Measurements from ENCODE around the gene SDHB.

The SDHB gene

GRCh38 chr1:17093822-17094393 lies 40.1 kb upstream of the SDHB start:
- H3K36me3 ChIP-seq (ENCODE audit: insufficient read depth, low read length), result no peaks in the 10 kb centered on the region
- H3K4me1 ChIP-seq (ENCODE audit: control insufficient read depth, insufficient read depth, low read length, unreplicated experiment), result no peaks in the 10 kb centered on the region
- no peak overlapping the region for H3K4me3 ChIP-seq (ENCODE audit: low read depth, low read length)
- peaks cover 16% of the 10 kb centered on the region for H3K27me3 ChIP-seq (ENCODE audit: insufficient read depth, low read length)
- no peak overlapping the region for H2AFZ ChIP-seq (ENCODE audit: low read length, unreplicated experiment)
- H3K79me2 ChIP-seq (ENCODE audit: control insufficient read depth, insufficient read depth, low read length, unreplicated experiment), result no peaks in the 10 kb centered on the region
- H3K27ac ChIP-seq (ENCODE audit: low read depth, low read length), result no peak overlapping the region

GRCh38 chr1:17091252-17091651 lies 37.4 kb upstream of the SDHB start:
- H3K27ac ChIP-seq (ENCODE audit: low read depth, low read length), result no peak overlapping the region
- H3K4me1 ChIP-seq (ENCODE audit: control insufficient read depth, insufficient read depth, low read length, unreplicated experiment), result no peaks in the 10 kb centered on the region
- no peak overlapping the region for H3K4me3 ChIP-seq (ENCODE audit: low read depth, low read length)
- H3K79me2 ChIP-seq (ENCODE audit: control insufficient read depth, insufficient read depth, low read length, unreplicated experiment), result no peaks in the 10 kb centered on the region
- H2AFZ ChIP-seq (ENCODE audit: low read length, unreplicated experiment), result no peak overlapping the region
- H3K36me3 ChIP-seq (ENCODE audit: insufficient read depth, low read length), result no peaks in the 10 kb centered on the region
- peaks cover 8% of the 10 kb centered on the region for H3K27me3 ChIP-seq (ENCODE audit: insufficient read depth, low read length)

- H2AFZ ChIP-seq (ENCODE audit: low read length, unreplicated experiment), result no peak overlapping the region
- no peak overlapping the region for H3K4me3 ChIP-seq (ENCODE audit: low read depth, low read length)
- H3K4me1 ChIP-seq (ENCODE audit: control insufficient read depth, insufficient read depth, low read length, unreplicated experiment), result no peaks in the 10 kb centered on the region
- no peak overlapping the region for H3K27ac ChIP-seq (ENCODE audit: low read depth, low read length)
- peaks cover 10% of the 10 kb centered on the region; the same call in 1 of the 2 replicates for H3K27me3 ChIP-seq (ENCODE audit: insufficient read depth, low read length)
- no peaks in the 10 kb centered on the region for H3K79me2 ChIP-seq (ENCODE audit: control insufficient read depth, insufficient read depth, low read length, unreplicated experiment)
- H3K36me3 ChIP-seq (ENCODE audit: insufficient read depth, low read length), result no peaks in the 10 kb centered on the region
Observed at GRCh38 chr1:17089506-17089905, 35.7 kb upstream of the SDHB start.

- H3K36me3 ChIP-seq (ENCODE audit: insufficient read depth, low read length), result no peaks in the 10 kb centered on the region
- no peak overlapping the region for H3K4me3 ChIP-seq (ENCODE audit: low read depth, low read length)
- no peak overlapping the region for H2AFZ ChIP-seq (ENCODE audit: low read length, unreplicated experiment)
- H3K4me1 ChIP-seq (ENCODE audit: control insufficient read depth, insufficient read depth, low read length, unreplicated experiment), result no peaks in the 10 kb centered on the region
- H3K27ac ChIP-seq (ENCODE audit: low read depth, low read length), result no peak overlapping the region
- no peaks in the 10 kb centered on the region for H3K79me2 ChIP-seq (ENCODE audit: control insufficient read depth, insufficient read depth, low read length, unreplicated experiment)
- peaks cover 12% of the 10 kb centered on the region; the same call in 1 of the 2 replicates for H3K27me3 ChIP-seq (ENCODE audit: insufficient read depth, low read length)
Observed at GRCh38 chr1:17086751-17087150, 32.9 kb upstream of the SDHB start.

GRCh38 chr1:17084787-17085186 lies 31.0 kb upstream of the SDHB start:
- Histone ChIP-seq H3K4me3 (ENCODE audit: low read depth, low read length) (no peak overlapping the region), H2AFZ (ENCODE audit: low read length, unreplicated experiment) (no peak overlapping the region), H3K27ac (ENCODE audit: low read depth, low read length) (no peak overlapping the region), H3K79me2 (ENCODE audit: control insufficient read depth, insufficient read depth, low read length, unreplicated experiment) (no peaks in the 10 kb centered on the region), H3K27me3 (ENCODE audit: insufficient read depth, low read length) (0 out of 2 replicates have a peak, but pooled peaks cover 8% of the 10 kb centered on the region), H3K36me3 (ENCODE audit: insufficient read depth, low read length) (no peaks in the 10 kb centered on the region), H3K4me1 (ENCODE audit: control insufficient read depth, insufficient read depth, low read length, unreplicated experiment) (no peaks in the 10 kb centered on the region)

GRCh38 chr1:17082761-17083160 lies 28.9 kb upstream of the SDHB start:
- Histone ChIP-seq H3K27ac (ENCODE audit: low read depth, low read length) (no peak overlapping the region), H2AFZ (ENCODE audit: low read length, unreplicated experiment) (no peak overlapping the region), H3K4me1 (ENCODE audit: control insufficient read depth, insufficient read depth, low read length, unreplicated experiment) (no peaks in the 10 kb centered on the region), H3K79me2 (ENCODE audit: control insufficient read depth, insufficient read depth, low read length, unreplicated experiment) (no peaks in the 10 kb centered on the region), H3K27me3 (ENCODE audit: insufficient read depth, low read length) (0 out of 2 replicates have a peak, but pooled peaks cover 8% of the 10 kb centered on the region), H3K4me3 (ENCODE audit: low read depth, low read length) (no peak overlapping the region), H3K36me3 (ENCODE audit: insufficient read depth, low read length) (no peaks in the 10 kb centered on the region)

- H3K4me3 ChIP-seq (ENCODE audit: low read depth, low read length), result no peak overlapping the region
- H2AFZ ChIP-seq (ENCODE audit: low read length, unreplicated experiment), result no peak overlapping the region
- no peaks in the 10 kb centered on the region for H3K4me1 ChIP-seq (ENCODE audit: control insufficient read depth, insufficient read depth, low read length, unreplicated experiment)
- no peaks in the 10 kb centered on the region for H3K36me3 ChIP-seq (ENCODE audit: insufficient read depth, low read length)
- H3K27me3 ChIP-seq (ENCODE audit: insufficient read depth, low read length), result 0 out of 2 replicates have a peak, but pooled peaks cover 8% of the 10 kb centered on the region
- H3K79me2 ChIP-seq (ENCODE audit: control insufficient read depth, insufficient read depth, low read length, unreplicated experiment), result no peaks in the 10 kb centered on the region
- H3K27ac ChIP-seq (ENCODE audit: low read depth, low read length), result no peak overlapping the region
Observed at GRCh38 chr1:17081439-17081838, 27.6 kb upstream of the SDHB start.

GRCh38 chr1:17080880-17081279 lies 27.0 kb upstream of the SDHB start:
- Histone ChIP-seq H3K27me3 (ENCODE audit: insufficient read depth, low read length) (0 out of 2 replicates have a peak, but pooled peaks cover 8% of the 10 kb centered on the region), H3K4me1 (ENCODE audit: control insufficient read depth, insufficient read depth, low read length, unreplicated experiment) (no peaks in the 10 kb centered on the region), H2AFZ (ENCODE audit: low read length, unreplicated experiment) (no peak overlapping the region), H3K36me3 (ENCODE audit: insufficient read depth, low read length) (no peaks in the 10 kb centered on the region), H3K79me2 (ENCODE audit: control insufficient read depth, insufficient read depth, low read length, unreplicated experiment) (no peaks in the 10 kb centered on the region), H3K4me3 (ENCODE audit: low read depth, low read length) (no peak overlapping the region), H3K27ac (ENCODE audit: low read depth, low read length) (no peak overlapping the region)

GRCh38 chr1:17080085-17080759 lies 26.4 kb upstream of the SDHB start:
- no peak overlapping the region for H2AFZ ChIP-seq (ENCODE audit: low read length, unreplicated experiment)
- H3K27ac ChIP-seq (ENCODE audit: low read depth, low read length), result no peak overlapping the region
- H3K4me3 ChIP-seq (ENCODE audit: low read depth, low read length), result no peak overlapping the region
- H3K4me1 ChIP-seq (ENCODE audit: control insufficient read depth, insufficient read depth, low read length, unreplicated experiment), result no peaks in the 10 kb centered on the region
- 0 out of 2 replicates have a peak, but pooled peaks cover 8% of the 10 kb centered on the region for H3K27me3 ChIP-seq (ENCODE audit: insufficient read depth, low read length)
- no peaks in the 10 kb centered on the region for H3K36me3 ChIP-seq (ENCODE audit: insufficient read depth, low read length)
- no peaks in the 10 kb centered on the region for H3K79me2 ChIP-seq (ENCODE audit: control insufficient read depth, insufficient read depth, low read length, unreplicated experiment)

- no peak overlapping the region for H3K4me3 ChIP-seq (ENCODE audit: low read depth, low read length)
- H3K36me3 ChIP-seq (ENCODE audit: insufficient read depth, low read length), result no peaks in the 10 kb centered on the region
- no peak overlapping the region for H3K27ac ChIP-seq (ENCODE audit: low read depth, low read length)
- no peaks in the 10 kb centered on the region for H3K4me1 ChIP-seq (ENCODE audit: control insufficient read depth, insufficient read depth, low read length, unreplicated experiment)
- H3K27me3 ChIP-seq (ENCODE audit: insufficient read depth, low read length), result no peaks in the 10 kb centered on the region
- H2AFZ ChIP-seq (ENCODE audit: low read length, unreplicated experiment), result no peak overlapping the region
- no peaks in the 10 kb centered on the region for H3K79me2 ChIP-seq (ENCODE audit: control insufficient read depth, insufficient read depth, low read length, unreplicated experiment)
Observed at GRCh38 chr1:17078991-17079868, 25.4 kb upstream of the SDHB start.
